ENCODE data around the gene DTNA. TPM values are rescaled to one million over a fixed set of nuclear protein-coding genes. Genes with fewer than 3 reads are reported as not detected.

The DTNA gene
- total and polyA plus RNA-seq, 2 of the 8 experiments (the other 6 are each of a cell fraction or from before 2014, with no cell fraction given), result 30.2 to 32.7 TPM

DNA sequence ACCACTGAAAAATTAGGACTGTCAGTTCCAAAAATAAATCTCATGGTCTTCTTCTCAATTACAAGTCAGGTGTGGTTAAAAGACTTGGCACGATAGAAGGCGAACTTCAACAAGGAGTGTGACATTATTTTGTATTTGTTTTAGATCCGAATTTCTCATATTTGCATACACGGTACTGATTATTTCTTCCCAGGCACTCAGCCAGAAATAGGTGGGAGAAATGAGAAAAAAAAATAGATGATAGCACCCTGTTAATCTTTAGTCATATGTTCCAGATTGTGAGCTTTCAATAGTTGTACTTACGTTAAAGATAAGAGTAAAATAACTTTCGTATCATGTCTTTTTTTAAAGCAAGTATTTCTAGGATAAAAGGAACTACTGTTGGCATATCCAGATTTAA lies 106.1 kb downstream of the DTNA start:
- no peak overlapping the region for H2BK5ac ChIP-seq (ENCODE audit: low read depth, low read length)
- H3K56ac ChIP-seq (replicated peaks; ENCODE audit: insufficient read length, low read depth, low read length), result no peak overlapping the region
- no peak overlapping the region for H3K4me2 ChIP-seq (ENCODE audit: insufficient read depth in 1 of 2, low read depth in 2 of 2, low read length in 2 of 2)
- no peak overlapping the region for H3K9ac ChIP-seq (replicated peaks in 1 of 4; ENCODE audit: extremely low read depth in 1 of 4, low read depth in 3 of 4, low read length in 3 of 4)
- no peak overlapping the region for H3K4ac ChIP-seq (replicated peaks; ENCODE audit: insufficient read length, low read depth, low read length)
- H3K23ac ChIP-seq (ENCODE audit: insufficient read length), result no peak overlapping the region
- H4K5ac ChIP-seq (ENCODE audit: insufficient read length, low read depth, low read length), result no peak overlapping the region
- no peak overlapping the region for H2AK5ac ChIP-seq (ENCODE audit: low read depth, low read length)
- H3K14ac ChIP-seq (ENCODE audit: insufficient read length), result no peak overlapping the region
- H2BK15ac ChIP-seq (ENCODE audit: low read length), result no peak overlapping the region
- H3K79me1 ChIP-seq (ENCODE audit: low read depth, low read length), result no peaks in the 10 kb centered on the region
- POLR2A ChIA-PET (ENCODE audit: partially characterized antibody), result no interaction called here
- H2AFZ ChIP-seq (ENCODE audit: low read length), result no peak overlapping the region
- no peaks in the 10 kb centered on the region; a peak in 1 of 8 replicates for H3K36me3 ChIP-seq (ENCODE audit: control insufficient read depth in 2 of 4, insufficient read depth in 4 of 4, low read length in 3 of 4)
- CTCF ChIA-PET (ENCODE audit: partially characterized antibody), result interaction anchor here (0.6 to 1.5 kb wide), 3 partner anchors 9 to 220 kb away, joined by 3 to 4 read pairs (median 3); no protein-coding TSS in a partner anchor
- H4K20me1 ChIP-seq (replicated peaks in 1 of 2; ENCODE audit: control insufficient read depth in 1 of 2, insufficient read depth in 2 of 2, low read length in 2 of 2), result no peaks in the 10 kb centered on the region
- H3K79me2 ChIP-seq (ENCODE audit: control insufficient read depth in 1 of 2, insufficient read depth in 2 of 2, low read length in 2 of 2), result no peaks in the 10 kb centered on the region
- FAIRE-seq (no peak), DNase-seq (ENCODE audit: low read depth in 1 of 2, low spot score in 2 of 2) (no peak)
- H2BK12ac ChIP-seq (ENCODE audit: low read depth, low read length), result no peak overlapping the region
- WGBS, 2 experiments (ENCODE audit: extremely low coverage in 1 of 2, insufficient coverage in 1 of 2, insufficient read length in 1 of 2, insufficient replicate concordance in 2 of 2, low coverage in 1 of 2, low lambda C conversion rate in 2 of 2, missing lambda C conversion rate in 1 of 2), result 92% methylated on average over 6 of the region's 6 CpGs; no CpG with 5 or more reads in 1 of the 2 experiments
- no peaks in the 10 kb centered on the region for H3K9me3 ChIP-seq (ENCODE audit: insufficient read depth in 2 of 2, low read depth in 1 of 2, low read length in 1 of 2)
- H4K8ac ChIP-seq (ENCODE audit: extremely low read depth, insufficient read depth, low read length), result no peak overlapping the region
- no peak overlapping the region for H2BK120ac ChIP-seq (replicated peaks; ENCODE audit: low read depth, low read length)
- H4K91ac ChIP-seq (replicated peaks; ENCODE audit: insufficient read length, low read length), result no peak overlapping the region
- no peak overlapping the region for H3K27ac ChIP-seq (ENCODE audit: low read depth, low read length)
- no peak overlapping the region for H3K18ac ChIP-seq (ENCODE audit: extremely low read depth, low read length)
- no peak overlapping the region for H2BK20ac ChIP-seq (ENCODE audit: low read length)
- peaks cover 0 to 6% (median 0%) of the 10 kb centered on the region in 4 experiments; a peak in 2 of 7 replicates for H3K4me1 ChIP-seq (replicated peaks in 1 of 4; ENCODE audit: control insufficient read depth in 3 of 4, insufficient read depth in 4 of 4, low read length in 3 of 4)
- H3K27me3 ChIP-seq (replicated peaks in 1 of 4; ENCODE audit: control insufficient read depth in 3 of 4, extremely low read depth in 1 of 4, insufficient read depth in 3 of 4, low read length in 3 of 4), result no peaks in the 10 kb centered on the region
- no peaks in the 10 kb centered on the region for H3K23me2 ChIP-seq (ENCODE audit: low read depth, low read length)
- H3K4me3 ChIP-seq (ENCODE audit: extremely low read depth in 1 of 4, insufficient read depth in 2 of 4, low read depth in 3 of 4, low read length in 4 of 4), result no peak overlapping the region
- TF ChIP-seq RNF2 (IDR thresholded peaks at IDR 0.05; ENCODE audit: borderline replicate concordance, low read depth, low read length, missing control alignments, poor library complexity, severe bottlenecking) (no peak), CTBP2 (IDR thresholded peaks at IDR 0.05; ENCODE audit: borderline replicate concordance, insufficient read depth, insufficient read length, low read length) (no peak), JUN (IDR thresholded peaks at IDR 0.05; ENCODE audit: low read depth, low read length) (no peak), TBP (IDR thresholded peaks at IDR 0.05; ENCODE audit: low read depth, low read length) (no peak), MAFK (IDR thresholded peaks at IDR 0.05; ENCODE audit: low read depth, low read length) (no peak), RXRA (IDR thresholded peaks at IDR 0.05; ENCODE audit: insufficient read depth, low read depth, low read length) (no peak), SP1 (IDR thresholded peaks at IDR 0.05; ENCODE audit: low read depth, low read length) (no peak), CEBPB (IDR thresholded peaks at IDR 0.05; ENCODE audit: low read depth, low read length) (no peak), BACH1 (IDR thresholded peaks at IDR 0.05; ENCODE audit: low read length) (no peak), FOSL1 (IDR thresholded peaks at IDR 0.05; ENCODE audit: insufficient read depth, low read depth, low read length) (no peak), PHF8 (conservative IDR thresholded peaks at IDR 0.05; ENCODE audit: low read depth, low read length) (no peak)
- TF ChIP-seq, protein P1, sequence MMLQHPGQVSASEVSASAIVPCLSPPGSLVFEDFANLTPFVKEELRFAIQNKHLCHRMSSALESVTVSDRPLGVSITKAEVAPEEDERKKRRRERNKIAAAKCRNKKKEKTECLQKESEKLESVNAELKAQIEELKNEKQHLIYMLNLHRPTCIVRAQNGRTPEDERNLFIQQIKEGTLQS (IDR thresholded peaks at IDR 0.05; ENCODE audit: insufficient read depth, low read depth, low read length), result no peak
- TF ChIP-seq, protein P2, sequence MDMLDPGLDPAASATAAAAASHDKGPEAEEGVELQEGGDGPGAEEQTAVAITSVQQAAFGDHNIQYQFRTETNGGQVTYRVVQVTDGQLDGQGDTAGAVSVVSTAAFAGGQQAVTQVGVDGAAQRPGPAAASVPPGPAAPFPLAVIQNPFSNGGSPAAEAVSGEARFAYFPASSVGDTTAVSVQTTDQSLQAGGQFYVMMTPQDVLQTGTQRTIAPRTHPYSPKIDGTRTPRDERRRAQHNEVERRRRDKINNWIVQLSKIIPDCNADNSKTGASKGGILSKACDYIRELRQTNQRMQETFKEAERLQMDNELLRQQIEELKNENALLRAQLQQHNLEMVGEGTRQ (IDR thresholded peaks at IDR 0.05; ENCODE audit: low read length), result no peak
